Central memory CD8-positive, alpha-beta T cell (primary cell): ENCODE data around the gene TRDMT1.

Source experiments
- ATAC-seq: fragments of 150-1000 bp; cut with Tn5 transposase; replicated peaks from 2 replicates; pipeline ENCODE4 v1.10.0; 2022; ENCODE audit warnings: mild to moderate bottlenecking, moderate FRiP score, moderate number of reproducible peaks; ENCODE audit not compliant: poor library complexity, severe bottlenecking; ENCODE audit errors: extremely low read depth
- DNase-seq, 2 donors: peaks; one replicate each; pipeline ENCODE4 v3.0.0; 2021; ENCODE audit warnings: low spot score in 2 of 2
- H3K27ac Mint-ChIP-seq: one replicate; pipeline ENCODE4 v1.8.0; 2022; ENCODE audit warnings: low read depth, mild to moderate bottlenecking, moderate library complexity, mixed read lengths
- H3K27me3 Mint-ChIP-seq: one replicate; pipeline ENCODE4 v1.8.0; 2022; ENCODE audit warnings: mixed read lengths
- H3K36me3 Mint-ChIP-seq: one replicate; pipeline ENCODE4 v1.8.0; 2022; ENCODE audit warnings: mild to moderate bottlenecking, moderate library complexity, mixed read lengths; ENCODE audit not compliant: insufficient read depth
- H3K4me1 Mint-ChIP-seq: one replicate; pipeline ENCODE4 v1.8.0; 2022; ENCODE audit warnings: mixed read lengths
- H3K4me3 Mint-ChIP-seq: one replicate; pipeline ENCODE4 v1.8.0; 2022; ENCODE audit warnings: mild to moderate bottlenecking, moderate library complexity, mixed read lengths
- H3K9me3 Mint-ChIP-seq: one replicate; pipeline ENCODE4 v1.8.0; 2022; ENCODE audit warnings: mixed read lengths

Gene TRDMT1

GRCh38 chr10:17214971-17215781 lies 13.7 kb upstream of the TRDMT1 start:
- ATAC-seq: no peak
- Mint-ChIP-seq H3K27me3 (no peaks in the 10 kb centered on the region), H3K4me1 (peaks cover 9% of the 10 kb centered on the region), H3K27ac (peak overlapping the region; percentile 96), H3K4me3 (no peak overlapping the region), H3K9me3 (no peaks in the 10 kb centered on the region), H3K36me3 (peaks cover 13% of the 10 kb centered on the region)
- no peak for DNase-seq

GRCh38 chr10:17214526-17214925 lies 13.1 kb upstream of the TRDMT1 start:
- Mint-ChIP-seq H3K27me3 (no peaks in the 10 kb centered on the region), H3K27ac (peak overlapping the region; percentile 96), H3K36me3 (peaks cover 13% of the 10 kb centered on the region), H3K9me3 (no peaks in the 10 kb centered on the region), H3K4me1 (peaks cover 9% of the 10 kb centered on the region), H3K4me3 (no peak overlapping the region)
- ATAC-seq (no peak), DNase-seq (no peak)

GRCh38 chr10:17213646-17214349 lies 12.3 kb upstream of the TRDMT1 start:
- H3K27ac Mint-ChIP-seq: no peak overlapping the region
- no peak overlapping the region for H3K4me3 Mint-ChIP-seq
- H3K36me3 Mint-ChIP-seq: peaks cover 13% of the 10 kb centered on the region
- ATAC-seq (no peak), DNase-seq (no peak)
- H3K27me3 Mint-ChIP-seq: no peaks in the 10 kb centered on the region
- peaks cover 9% of the 10 kb centered on the region for H3K4me1 Mint-ChIP-seq
- H3K9me3 Mint-ChIP-seq: no peaks in the 10 kb centered on the region

GRCh38 chr10:17212802-17213221 lies 11.3 kb upstream of the TRDMT1 start:
- H3K27ac Mint-ChIP-seq: no peak overlapping the region
- H3K9me3 Mint-ChIP-seq: no peaks in the 10 kb centered on the region
- no peak for DNase-seq
- H3K36me3 Mint-ChIP-seq: peaks cover 13% of the 10 kb centered on the region
- H3K4me1 Mint-ChIP-seq: peaks cover 9% of the 10 kb centered on the region
- no peak overlapping the region for H3K4me3 Mint-ChIP-seq
- ATAC-seq: no peak
- H3K27me3 Mint-ChIP-seq: no peaks in the 10 kb centered on the region

GRCh38 chr10:17210361-17210760 lies 8.9 kb upstream of the TRDMT1 start:
- Mint-ChIP-seq H3K4me1 (peaks cover 8% of the 10 kb centered on the region), H3K36me3 (peaks cover 12% of the 10 kb centered on the region), H3K27ac (no peak overlapping the region), H3K27me3 (no peaks in the 10 kb centered on the region), H3K4me3 (no peak overlapping the region), H3K9me3 (no peaks in the 10 kb centered on the region)
- no peak for DNase-seq
- no peak for ATAC-seq

GRCh38 chr10:17209881-17210280 lies 8.4 kb upstream of the TRDMT1 start:
- Mint-ChIP-seq H3K27ac (no peak overlapping the region), H3K9me3 (no peaks in the 10 kb centered on the region), H3K27me3 (no peaks in the 10 kb centered on the region), H3K4me3 (no peak overlapping the region), H3K4me1 (peaks cover 8% of the 10 kb centered on the region), H3K36me3 (peaks cover 12% of the 10 kb centered on the region)
- no peak for DNase-seq
- no peak for ATAC-seq

GRCh38 chr10:17209302-17209701 lies 7.8 kb upstream of the TRDMT1 start:
- Mint-ChIP-seq H3K9me3 (no peaks in the 10 kb centered on the region), H3K4me1 (peaks cover 13% of the 10 kb centered on the region), H3K4me3 (no peak overlapping the region), H3K36me3 (peaks cover 11% of the 10 kb centered on the region), H3K27ac (no peak overlapping the region), H3K27me3 (no peaks in the 10 kb centered on the region)
- ATAC-seq (no peak), DNase-seq (no peak)

- Mint-ChIP-seq H3K27me3 (no peaks in the 10 kb centered on the region), H3K9me3 (no peaks in the 10 kb centered on the region), H3K36me3 (peaks cover 8% of the 10 kb centered on the region), H3K4me1 (peaks cover 14% of the 10 kb centered on the region), H3K4me3 (no peak overlapping the region), H3K27ac (peak overlapping the region; percentile 99)
- ATAC-seq (no peak), DNase-seq (no peak)
Observed at GRCh38 chr10:17208476-17208875, 7.0 kb upstream of the TRDMT1 start.

GRCh38 chr10:17206210-17206709 lies 4.8 kb upstream of the TRDMT1 start:
- peak overlapping the region; percentile 99 for H3K27ac Mint-ChIP-seq
- DNase-seq: peak in 1 of 2 donors; percentile 65
- H3K4me1 Mint-ChIP-seq: peaks cover 20% of the 10 kb centered on the region
- H3K9me3 Mint-ChIP-seq: no peaks in the 10 kb centered on the region
- peaks cover 15% of the 10 kb centered on the region for H3K36me3 Mint-ChIP-seq
- H3K27me3 Mint-ChIP-seq: no peaks in the 10 kb centered on the region
- H3K4me3 Mint-ChIP-seq: peak overlapping the region; percentile 63
- peak; percentile 81 for ATAC-seq

GRCh38 chr10:17203416-17203815 lies 1.9 kb upstream of the TRDMT1 start:
- H3K36me3 Mint-ChIP-seq: peaks cover 25% of the 10 kb centered on the region
- H3K9me3 Mint-ChIP-seq: no peaks in the 10 kb centered on the region
- no peak for DNase-seq
- no peak for ATAC-seq
- peak overlapping the region; percentile 99 for H3K27ac Mint-ChIP-seq
- H3K27me3 Mint-ChIP-seq: no peaks in the 10 kb centered on the region
- no peak overlapping the region for H3K4me3 Mint-ChIP-seq
- peaks cover 43% of the 10 kb centered on the region for H3K4me1 Mint-ChIP-seq

GRCh38 chr10:17202999-17203398 lies 1.5 kb upstream of the TRDMT1 start:
- Mint-ChIP-seq H3K4me3 (no peak overlapping the region), H3K4me1 (peaks cover 43% of the 10 kb centered on the region), H3K36me3 (peaks cover 25% of the 10 kb centered on the region), H3K27me3 (no peaks in the 10 kb centered on the region), H3K9me3 (no peaks in the 10 kb centered on the region), H3K27ac (peak overlapping the region; percentile 99)
- DNase-seq: no peak
- ATAC-seq: no peak

GRCh38 chr10:17202506-17202905 lies 1.0 kb upstream of the TRDMT1 start:
- ATAC-seq (no peak), DNase-seq (no peak)
- peaks cover 27% of the 10 kb centered on the region for H3K36me3 Mint-ChIP-seq
- H3K4me1 Mint-ChIP-seq: peaks cover 43% of the 10 kb centered on the region
- no peak overlapping the region for H3K4me3 Mint-ChIP-seq
- no peaks in the 10 kb centered on the region for H3K27me3 Mint-ChIP-seq
- peak overlapping the region; percentile 99 for H3K27ac Mint-ChIP-seq
- H3K9me3 Mint-ChIP-seq: no peaks in the 10 kb centered on the region

GRCh38 chr10:17201794-17202116 lies 283 bp upstream of the TRDMT1 start:
- H3K4me3 Mint-ChIP-seq: peak overlapping the region; percentile 94
- H3K27me3 Mint-ChIP-seq: no peaks in the 10 kb centered on the region
- peak overlapping the region; percentile 99 for H3K27ac Mint-ChIP-seq
- H3K4me1 Mint-ChIP-seq: peaks cover 42% of the 10 kb centered on the region
- H3K36me3 Mint-ChIP-seq: peaks cover 27% of the 10 kb centered on the region
- no peaks in the 10 kb centered on the region for H3K9me3 Mint-ChIP-seq
- DNase-seq: no peak
- ATAC-seq: no peak
